Measurements from ENCODE around the gene RASSF8.

Gene RASSF8

GRCh38 chr12:26028953-26029735 is 70.7 kb downstream of the RASSF8 start:
- DNase-seq (ENCODE audit: low read depth in 2 of 2): no peak

- DNase-seq (ENCODE audit: low read depth in 2 of 2): no peak
These were observed 71.2 kb downstream of the RASSF8 start for GRCh38 chr12:26029736-26030022.

- no peak for DNase-seq (ENCODE audit: low read depth in 2 of 2)
These were observed 71.9 kb downstream of the RASSF8 start for GRCh38 chr12:26030371-26030770.

GRCh38 chr12:26031318-26031717 is 72.8 kb downstream of the RASSF8 start:
- DNase-seq (ENCODE audit: low read depth in 2 of 2): no peak

GRCh38 chr12:26031827-26032226 is 73.3 kb downstream of the RASSF8 start:
- DNase-seq (ENCODE audit: low read depth in 2 of 2): no peak

GRCh38 chr12:26032290-26032689 is 73.8 kb downstream of the RASSF8 start:
- no peak for DNase-seq (ENCODE audit: low read depth in 2 of 2)

GRCh38 chr12:26032719-26033241 is 74.3 kb downstream of the RASSF8 start:
- DNase-seq (ENCODE audit: low read depth in 2 of 2): no peak

GRCh38 chr12:26034371-26035142 is 76.1 kb downstream of the RASSF8 start:
- no peak for DNase-seq (ENCODE audit: low read depth in 2 of 2)

GRCh38 chr12:26036877-26037276 is 78.4 kb downstream of the RASSF8 start:
- no peak for DNase-seq (ENCODE audit: low read depth in 2 of 2)

- no peak for DNase-seq (ENCODE audit: low read depth in 2 of 2)
These were observed 79.2 kb downstream of the RASSF8 start for GRCh38 chr12:26037615-26038220.

- DNase-seq (ENCODE audit: low read depth in 2 of 2): no peak
These were observed 84.2 kb downstream of the RASSF8 start for GRCh38 chr12:26042645-26043044.

- no peak for DNase-seq (ENCODE audit: low read depth in 2 of 2)
These were observed 84.9 kb downstream of the RASSF8 start for GRCh38 chr12:26043135-26044006.

GRCh38 chr12:26044007-26044394 is 85.5 kb downstream of the RASSF8 start:
- DNase-seq (ENCODE audit: low read depth in 2 of 2): no peak

GRCh38 chr12:26044592-26044991 is 86.1 kb downstream of the RASSF8 start:
- DNase-seq (ENCODE audit: low read depth in 2 of 2): no peak

- no peak for DNase-seq (ENCODE audit: low read depth in 2 of 2)
These were observed 87.7 kb downstream of the RASSF8 start for GRCh38 chr12:26046203-26046602.

- no peak for DNase-seq (ENCODE audit: low read depth in 2 of 2)
These were observed 88.4 kb downstream of the RASSF8 start for GRCh38 chr12:26046906-26047305.

- DNase-seq (ENCODE audit: low read depth in 2 of 2): no peak
These were observed 89.1 kb downstream of the RASSF8 start for GRCh38 chr12:26047401-26048226.

- DNase-seq (ENCODE audit: low read depth in 2 of 2): no peak
These were observed 94.2 kb downstream of the RASSF8 start for GRCh38 chr12:26052652-26053051.

GRCh38 chr12:26054383-26054782 is 95.9 kb downstream of the RASSF8 start:
- DNase-seq (ENCODE audit: low read depth in 2 of 2): no peak

GRCh38 chr12:26055087-26055486 is 96.6 kb downstream of the RASSF8 start:
- no peak for DNase-seq (ENCODE audit: low read depth in 2 of 2)

- no peak for DNase-seq (ENCODE audit: low read depth in 2 of 2)
These were observed 97.9 kb downstream of the RASSF8 start for GRCh38 chr12:26056335-26056734.
